Measurements from ENCODE around the gene RELB. TPM values are rescaled to one million over a fixed set of nuclear protein-coding genes. Genes with fewer than 3 reads are reported as not detected.

RELB gene
- polyA plus RNA-seq, 2 donors, result 7.2 TPM

DNA sequence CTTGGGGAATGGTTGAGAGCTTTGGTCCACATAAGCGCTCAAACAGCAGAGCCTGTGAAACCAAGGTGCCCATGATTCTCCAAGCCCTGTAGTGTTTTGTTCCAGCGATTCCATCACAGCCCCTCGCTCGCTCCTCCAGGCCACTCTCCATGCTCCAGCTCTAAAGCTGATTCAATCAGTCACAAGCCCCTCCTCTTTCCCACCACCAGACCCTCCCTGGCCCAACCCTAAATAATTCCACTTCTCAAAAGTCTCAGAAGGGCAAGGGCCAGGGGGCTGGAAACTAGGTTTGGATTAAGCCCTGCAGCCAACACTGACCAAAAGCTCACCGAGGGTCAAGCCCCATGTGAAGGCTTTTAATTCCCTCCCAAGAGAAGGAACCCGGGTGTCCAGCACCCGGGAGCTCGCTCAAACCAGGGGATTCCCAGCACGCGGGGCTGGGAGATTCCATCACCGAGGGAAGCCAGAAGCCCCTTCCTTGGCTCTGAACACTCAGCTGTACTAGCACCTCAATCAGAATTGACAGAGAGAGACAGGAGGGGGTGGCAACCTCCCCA, 73.6 kb downstream of the RELB start:
- 47 to 53% methylated on average over 11 of the region's 11 CpGs for WGBS, 2 donors
- Histone ChIP-seq H3K4me1 (ENCODE audit: control insufficient read depth in 2 of 2, insufficient read depth in 2 of 2, low read length in 1 of 2) (peaks cover 0 to 38% of the 10 kb centered on the region in 2 donors), H3K36me3 (ENCODE audit: control insufficient read depth in 2 of 2, insufficient read depth in 2 of 2, low read length in 1 of 2) (peaks cover 0 to 23% of the 10 kb centered on the region in 2 donors), H3K27ac (ENCODE audit: low read depth in 2 of 2, low read length in 1 of 2) (peak overlapping the region; percentile 85 to 87), H3K9me3 (ENCODE audit: control insufficient read depth in 2 of 2, insufficient read depth in 1 of 2, low read depth in 1 of 2, low read length in 1 of 2) (no peaks in the 10 kb centered on the region), H3K4me3 (ENCODE audit: low read depth in 1 of 2, low read length in 2 of 2) (peak overlapping the region; percentile 44 to 64), H3K27me3 (ENCODE audit: control insufficient read depth in 1 of 2, insufficient read depth in 2 of 2, low read length in 2 of 2) (no peaks in the 10 kb centered on the region)

- H3K9me3 ChIP-seq (ENCODE audit: control insufficient read depth in 2 of 2, insufficient read depth in 1 of 2, low read depth in 1 of 2, low read length in 1 of 2), result no peaks in the 10 kb centered on the region
- H3K4me3 ChIP-seq (ENCODE audit: low read depth in 1 of 2, low read length in 2 of 2), result peak overlapping the region; percentile 64 to 79
- no peaks in the 10 kb centered on the region for H3K27me3 ChIP-seq (ENCODE audit: control insufficient read depth in 1 of 2, insufficient read depth in 2 of 2, low read length in 2 of 2)
- H3K27ac ChIP-seq (ENCODE audit: low read depth in 2 of 2, low read length in 1 of 2), result peak overlapping the region; percentile 85 to 87
- peaks cover 0 to 17% of the 10 kb centered on the region in 2 donors for H3K36me3 ChIP-seq (ENCODE audit: control insufficient read depth in 2 of 2, insufficient read depth in 2 of 2, low read length in 1 of 2)
- 7 to 8% methylated on average over 23 to 25 of the region's 26 CpGs for WGBS, 2 donors
- H3K4me1 ChIP-seq (ENCODE audit: control insufficient read depth in 2 of 2, insufficient read depth in 2 of 2, low read length in 1 of 2), result peaks cover 0 to 38% of the 10 kb centered on the region in 2 donors
Measured at GRCh38 chr19:45075301-45076028, 74.2 kb downstream of the RELB start.

GRCh38 chr19:45076029-45076850, 75.0 kb downstream of the RELB start, which contains the start of gene ZNF296:
Gene ZNF296 (minus strand): TSS chr19:45076478. CDS start chr19:45076373, 105 bp downstream.
- peaks cover 0 to 10% of the 10 kb centered on the region in 2 donors for H3K36me3 ChIP-seq (ENCODE audit: control insufficient read depth in 2 of 2, insufficient read depth in 2 of 2, low read length in 1 of 2)
- H3K4me1 ChIP-seq (ENCODE audit: control insufficient read depth in 2 of 2, insufficient read depth in 2 of 2, low read length in 1 of 2), result peaks cover 0 to 31% of the 10 kb centered on the region in 2 donors
- H3K27me3 ChIP-seq (ENCODE audit: control insufficient read depth in 1 of 2, insufficient read depth in 2 of 2, low read length in 2 of 2), result no peaks in the 10 kb centered on the region
- no peaks in the 10 kb centered on the region for H3K9me3 ChIP-seq (ENCODE audit: control insufficient read depth in 2 of 2, insufficient read depth in 1 of 2, low read depth in 1 of 2, low read length in 1 of 2)
- 2% methylated on average over 67 to 81 of the region's 81 CpGs for WGBS, 2 donors
- peak within 1 kb of the TSS; percentile 64 to 79 for H3K4me3 ChIP-seq (ENCODE audit: low read depth in 1 of 2, low read length in 2 of 2)
- peak within 1 kb of the TSS; percentile 85 to 87 for H3K27ac ChIP-seq (ENCODE audit: low read depth in 2 of 2, low read length in 1 of 2)

DNA sequence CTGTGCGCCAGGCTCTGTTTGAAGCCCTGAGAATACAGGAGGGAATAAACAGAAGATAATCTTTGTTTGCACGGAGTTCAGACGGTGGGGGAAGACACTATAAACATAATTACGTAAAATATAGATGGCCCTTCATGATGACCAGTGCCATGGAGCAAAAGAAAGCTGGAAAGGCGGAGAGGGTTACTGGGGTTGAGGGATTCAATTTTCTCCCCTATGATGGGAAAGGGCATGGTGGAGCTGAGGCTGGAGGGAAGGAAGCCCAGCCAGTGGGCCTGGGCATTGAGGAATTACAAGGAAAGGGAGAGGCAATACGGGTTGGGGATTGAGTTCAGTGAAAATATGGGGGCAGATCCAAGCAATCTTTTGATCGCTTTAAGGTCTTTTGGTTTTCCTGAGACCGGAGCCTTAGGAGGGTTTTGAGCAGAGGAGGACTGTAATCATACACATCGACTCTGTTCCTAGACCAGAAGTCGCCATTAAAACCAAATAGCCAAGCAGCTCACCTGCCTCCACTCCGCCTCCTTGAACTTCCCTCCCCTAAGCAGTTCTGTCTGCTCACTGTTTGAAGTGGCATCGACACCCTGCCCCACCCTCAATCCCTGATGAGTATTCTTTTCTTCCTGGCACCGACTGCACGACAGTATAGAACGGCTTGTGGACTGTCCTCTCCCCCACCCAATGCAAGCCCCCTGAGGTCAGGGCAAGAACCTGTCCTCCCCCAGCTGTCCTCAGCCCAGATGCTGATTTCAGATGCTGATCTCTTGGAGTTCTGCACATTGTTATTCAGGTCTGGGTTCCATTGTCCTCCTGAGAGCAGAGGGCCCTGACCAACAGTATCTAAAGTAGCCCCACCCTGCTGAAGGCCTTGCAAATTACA, 75.8 kb downstream of the RELB start:
- Histone ChIP-seq H3K9me3 (ENCODE audit: control insufficient read depth in 2 of 2, insufficient read depth in 1 of 2, low read depth in 1 of 2, low read length in 1 of 2) (no peaks in the 10 kb centered on the region), H3K4me1 (ENCODE audit: control insufficient read depth in 2 of 2, insufficient read depth in 2 of 2, low read length in 1 of 2) (peaks cover 0 to 25% of the 10 kb centered on the region in 2 donors), H3K27me3 (ENCODE audit: control insufficient read depth in 1 of 2, insufficient read depth in 2 of 2, low read length in 2 of 2) (no peaks in the 10 kb centered on the region), H3K27ac (ENCODE audit: low read depth in 2 of 2, low read length in 1 of 2) (peak overlapping the region; percentile 85 to 87), H3K36me3 (ENCODE audit: control insufficient read depth in 2 of 2, insufficient read depth in 2 of 2, low read length in 1 of 2) (peaks cover 0 to 2% of the 10 kb centered on the region in 2 donors), H3K4me3 (ENCODE audit: low read depth in 1 of 2, low read length in 2 of 2) (peak overlapping the region in 1 of 2 donors; percentile 64)
- 60 to 62% methylated on average over 15 of the region's 15 CpGs for WGBS, 2 donors

DNA sequence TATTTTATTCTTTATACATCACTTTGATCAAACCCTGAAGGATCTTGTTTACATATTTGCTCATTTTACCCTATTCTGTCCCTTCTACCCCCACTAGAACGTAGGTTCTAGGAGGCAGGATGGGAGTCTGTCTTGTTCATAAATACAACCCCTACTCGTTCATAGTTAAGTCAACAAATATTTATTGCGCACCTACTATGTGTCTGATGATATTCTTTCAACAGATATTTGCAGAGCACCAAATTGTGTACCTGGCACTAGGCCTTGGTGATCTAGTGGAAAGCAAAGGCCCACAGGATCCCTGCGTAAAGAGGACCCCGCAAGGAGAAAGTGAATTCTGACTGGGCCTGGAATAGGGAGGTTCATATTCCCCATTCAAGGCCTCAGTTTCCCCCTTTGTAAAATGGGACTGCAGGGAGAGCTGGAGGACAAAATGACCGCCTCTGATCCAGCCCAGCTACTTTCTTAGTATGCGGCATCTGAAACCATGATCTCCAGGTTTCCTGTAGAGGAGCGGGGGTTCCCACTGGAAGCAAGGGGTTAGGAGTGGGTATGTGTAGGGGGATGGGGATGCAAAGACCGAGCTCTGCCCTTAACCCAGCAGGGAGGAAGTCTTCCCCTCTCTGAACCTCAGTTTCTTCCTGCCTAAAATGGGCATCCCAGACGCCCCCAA, 77.3 kb downstream of the RELB start:
- WGBS, 2 donors, result 57% methylated on average over 10 of the region's 10 CpGs
- Histone ChIP-seq H3K9me3 (ENCODE audit: control insufficient read depth in 2 of 2, insufficient read depth in 1 of 2, low read depth in 1 of 2, low read length in 1 of 2) (no peaks in the 10 kb centered on the region), H3K27me3 (ENCODE audit: control insufficient read depth in 1 of 2, insufficient read depth in 2 of 2, low read length in 2 of 2) (no peaks in the 10 kb centered on the region), H3K27ac (ENCODE audit: low read depth in 2 of 2, low read length in 1 of 2) (peak overlapping the region in 1 of 2 donors; percentile 90), H3K4me3 (ENCODE audit: low read depth in 1 of 2, low read length in 2 of 2) (peak overlapping the region; percentile 81), H3K36me3 (ENCODE audit: control insufficient read depth in 2 of 2, insufficient read depth in 2 of 2, low read length in 1 of 2) (no peaks in the 10 kb centered on the region), H3K4me1 (ENCODE audit: control insufficient read depth in 2 of 2, insufficient read depth in 2 of 2, low read length in 1 of 2) (peaks cover 0 to 20% of the 10 kb centered on the region in 2 donors)

GRCh38 chr19:45079063-45079910, 78.0 kb downstream of the RELB start, which contains the start of gene GEMIN7:
Gene GEMIN7 (plus strand): TSS chr19:45079260. CDS start chr19:45090115, 10,855 bp downstream.
- no peaks in the 10 kb centered on the region for H3K9me3 ChIP-seq (ENCODE audit: control insufficient read depth in 2 of 2, insufficient read depth in 1 of 2, low read depth in 1 of 2, low read length in 1 of 2)
- 0% methylated on average over 60 to 61 of the region's 61 CpGs for WGBS, 2 donors
- no peaks in the 10 kb centered on the region for H3K36me3 ChIP-seq (ENCODE audit: control insufficient read depth in 2 of 2, insufficient read depth in 2 of 2, low read length in 1 of 2)
- H3K4me3 ChIP-seq (ENCODE audit: low read depth in 1 of 2, low read length in 2 of 2), result peak within 1 kb of the TSS; percentile 81
- peak within 1 kb of the TSS; percentile 72 to 90 for H3K27ac ChIP-seq (ENCODE audit: low read depth in 2 of 2, low read length in 1 of 2)
- H3K27me3 ChIP-seq (ENCODE audit: control insufficient read depth in 1 of 2, insufficient read depth in 2 of 2, low read length in 2 of 2), result no peaks in the 10 kb centered on the region
- H3K4me1 ChIP-seq (ENCODE audit: control insufficient read depth in 2 of 2, insufficient read depth in 2 of 2, low read length in 1 of 2), result peaks cover 0 to 20% of the 10 kb centered on the region in 2 donors

DNA sequence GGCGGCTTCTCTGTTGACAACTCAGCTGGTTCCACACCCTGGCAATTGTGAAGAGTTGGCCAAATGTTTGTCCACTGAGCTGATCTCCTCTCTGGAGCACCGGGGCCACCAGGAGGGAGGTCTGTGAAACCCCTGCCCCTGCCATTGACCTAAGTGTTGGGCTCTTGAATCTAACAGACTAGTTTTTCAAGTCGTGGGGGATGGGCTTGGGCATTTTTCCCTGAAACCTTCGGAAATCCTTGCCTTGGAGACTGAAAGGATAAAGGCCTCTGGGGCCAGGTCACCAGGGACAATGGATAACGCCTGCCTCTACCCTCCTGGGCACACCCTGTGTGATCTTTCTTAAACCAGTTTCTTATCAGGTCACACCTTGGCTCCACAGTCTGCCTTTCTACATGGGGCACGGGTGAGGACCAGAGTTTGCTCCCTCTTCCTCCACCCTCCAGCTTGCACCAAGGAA, 78.7 kb downstream of the RELB start:
- Histone ChIP-seq H3K4me1 (ENCODE audit: control insufficient read depth in 2 of 2, insufficient read depth in 2 of 2, low read length in 1 of 2) (peaks cover 0 to 17% of the 10 kb centered on the region in 2 donors), H3K9me3 (ENCODE audit: control insufficient read depth in 2 of 2, insufficient read depth in 1 of 2, low read depth in 1 of 2, low read length in 1 of 2) (no peaks in the 10 kb centered on the region), H3K36me3 (ENCODE audit: control insufficient read depth in 2 of 2, insufficient read depth in 2 of 2, low read length in 1 of 2) (no peaks in the 10 kb centered on the region), H3K27ac (ENCODE audit: low read depth in 2 of 2, low read length in 1 of 2) (peak overlapping the region in 1 of 2 donors; percentile 90), H3K4me3 (ENCODE audit: low read depth in 1 of 2, low read length in 2 of 2) (peak overlapping the region; percentile 81), H3K27me3 (ENCODE audit: control insufficient read depth in 1 of 2, insufficient read depth in 2 of 2, low read length in 2 of 2) (no peaks in the 10 kb centered on the region)
- WGBS, 2 donors, result 6 to 7% methylated on average over 6 of the region's 6 CpGs

DNA sequence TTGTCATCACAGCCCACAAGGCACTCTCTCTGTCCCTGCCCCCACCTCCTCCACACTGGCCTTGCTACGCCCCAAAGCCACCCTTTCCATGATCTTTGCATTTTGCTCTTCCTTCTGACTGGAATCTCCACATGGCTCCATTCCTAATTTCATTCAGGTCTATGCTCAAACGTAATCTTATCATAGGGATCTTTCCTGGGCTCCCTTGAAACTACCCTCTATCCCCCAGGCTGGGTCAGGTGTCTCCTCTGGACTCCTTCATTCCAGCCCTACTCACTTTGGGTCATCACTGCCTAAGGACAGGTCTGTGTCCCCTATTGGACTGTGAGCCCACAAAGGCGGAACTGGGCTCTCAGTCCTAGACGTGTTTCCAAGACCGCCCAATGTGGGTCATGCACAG, 80.9 kb downstream of the RELB start:
- no peaks in the 10 kb centered on the region for H3K36me3 ChIP-seq (ENCODE audit: control insufficient read depth in 2 of 2, insufficient read depth in 2 of 2, low read length in 1 of 2)
- H3K4me3 ChIP-seq (ENCODE audit: low read depth in 1 of 2, low read length in 2 of 2), result no peak overlapping the region
- no peaks in the 10 kb centered on the region for H3K9me3 ChIP-seq (ENCODE audit: control insufficient read depth in 2 of 2, insufficient read depth in 1 of 2, low read depth in 1 of 2, low read length in 1 of 2)
- no peaks in the 10 kb centered on the region for H3K27me3 ChIP-seq (ENCODE audit: control insufficient read depth in 1 of 2, insufficient read depth in 2 of 2, low read length in 2 of 2)
- H3K4me1 ChIP-seq (ENCODE audit: control insufficient read depth in 2 of 2, insufficient read depth in 2 of 2, low read length in 1 of 2), result peaks cover 0 to 13% of the 10 kb centered on the region in 2 donors
- WGBS, 2 donors, result 88 to 91% methylated on average over 5 of the region's 5 CpGs
- H3K27ac ChIP-seq (ENCODE audit: low read depth in 2 of 2, low read length in 1 of 2), result no peak overlapping the region
